ENCODE measurements around the gene FAM181A.

Gene FAM181A

GRCh38 chr14:93978735-93979134 is 51.6 kb downstream of the FAM181A start:
- no peak for DNase-seq (ENCODE audit: low spot score)
